HepG2 (cell line): ENCODE measurements around the gene COLGALT1. TPM values are rescaled to one million over a fixed set of nuclear protein-coding genes. Genes with fewer than 3 reads are reported as not detected.

Experiments used
- DMAP1 ChIP-seq: IDR thresholded peaks from 2 replicates; pipeline ENCODE4 v1.6.1; 2016
- RXRB ChIP-seq: IDR thresholded peaks from 2 replicates; pipeline ENCODE4 v1.6.1; 2016; ENCODE audit warnings: borderline replicate concordance, missing genetic modification reagents, missing compliant biosample characterization
- ZNF142 ChIP-seq: sonication (generic); formaldehyde crosslinking; IDR thresholded peaks from 2 replicates; pipeline ENCODE4 v1.4.0; 2020; ENCODE audit warnings: missing genetic modification reagents
- ZNF761 ChIP-seq: sonication (generic); formaldehyde crosslinking; conservative IDR thresholded peaks from 2 replicates; pipeline ENCODE4 v1.4.0; 2020; ENCODE audit warnings: mild to moderate bottlenecking, missing genetic modification reagents
- ZNF777 ChIP-seq: sonication (generic); formaldehyde crosslinking; IDR thresholded peaks from 2 replicates; pipeline ENCODE4 v1.4.0; 2020; ENCODE audit warnings: missing genetic modification reagents
- polyA plus RNA-seq, 8 experiments: library from polyadenylated mRNA; depleted of rRNA in 3 of 8; stranded (reverse) in 7 of 8; unstranded in 1 of 8; fragments of >200 nt; fragmentation: Illumina TruSeq in 4 of 8; extraction: Trizol in 4 of 8; gene quantifications; 2 replicates each; pipeline versions ENCODE4 v1.2.1 to v1.2.3, GENCODE V29; 2011 to 2016; ENCODE audit warnings: low read depth in 4 of 8, missing spikeins in 1 of 8, mixed read lengths in 1 of 8; ENCODE audit not compliant: insufficient read depth in 1 of 8
- total RNA-seq, 5 experiments: library from RNA; depleted of rRNA; stranded (reverse); fragments of >200 nt; fragmentation: Illumina TruSeq; extraction: Trizol; gene quantifications; 2 replicates each; pipeline ENCODE4 v1.2.3, GENCODE V29; 2016; ENCODE audit warnings: low read depth in 1 of 5
- TF ChIP-seq, protein P1 (sequence below): sonication (generic); formaldehyde crosslinking; conservative IDR thresholded peaks from 2 replicates; pipeline ENCODE4 v1.5.0; 2020; ENCODE audit warnings: missing genetic modification reagents

Gene COLGALT1
- total and polyA plus RNA-seq, 2 of the 13 experiments (the other 11 are each of a cell fraction or from before 2014, with no cell fraction given): 58.0 to 211 TPM

GRCh38 chr19:17512574-17512939 is 42.9 kb upstream of the COLGALT1 start (continued):
- no peak for TF ChIP-seq ZNF777 (CRISPR knock-in tag)
- TF ChIP-seq ZNF761 (CRISPR knock-in tag): no peak
- TF ChIP-seq, protein P1, sequence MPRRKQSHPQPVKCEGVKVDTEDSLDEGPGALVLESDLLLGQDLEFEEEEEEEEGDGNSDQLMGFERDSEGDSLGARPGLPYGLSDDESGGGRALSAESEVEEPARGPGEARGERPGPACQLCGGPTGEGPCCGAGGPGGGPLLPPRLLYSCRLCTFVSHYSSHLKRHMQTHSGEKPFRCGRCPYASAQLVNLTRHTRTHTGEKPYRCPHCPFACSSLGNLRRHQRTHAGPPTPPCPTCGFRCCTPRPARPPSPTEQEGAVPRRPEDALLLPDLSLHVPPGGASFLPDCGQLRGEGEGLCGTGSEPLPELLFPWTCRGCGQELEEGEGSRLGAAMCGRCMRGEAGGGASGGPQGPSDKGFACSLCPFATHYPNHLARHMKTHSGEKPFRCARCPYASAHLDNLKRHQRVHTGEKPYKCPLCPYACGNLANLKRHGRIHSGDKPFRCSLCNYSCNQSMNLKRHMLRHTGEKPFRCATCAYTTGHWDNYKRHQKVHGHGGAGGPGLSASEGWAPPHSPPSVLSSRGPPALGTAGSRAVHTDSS (CRISPR knock-in tag): no peak
- TF ChIP-seq RXRB: no peak
- TF ChIP-seq ZNF142 (CRISPR knock-in tag): no peak
- TF ChIP-seq DMAP1 (CRISPR knock-in tag): no peak
